ENCODE results near the gene SLC7A9.
"Not testable (repeated sequence)": the region's sequence is repeated elsewhere in the genome, so short reads cannot be mapped to it uniquely, and the experiment has no call there.

DNA sequence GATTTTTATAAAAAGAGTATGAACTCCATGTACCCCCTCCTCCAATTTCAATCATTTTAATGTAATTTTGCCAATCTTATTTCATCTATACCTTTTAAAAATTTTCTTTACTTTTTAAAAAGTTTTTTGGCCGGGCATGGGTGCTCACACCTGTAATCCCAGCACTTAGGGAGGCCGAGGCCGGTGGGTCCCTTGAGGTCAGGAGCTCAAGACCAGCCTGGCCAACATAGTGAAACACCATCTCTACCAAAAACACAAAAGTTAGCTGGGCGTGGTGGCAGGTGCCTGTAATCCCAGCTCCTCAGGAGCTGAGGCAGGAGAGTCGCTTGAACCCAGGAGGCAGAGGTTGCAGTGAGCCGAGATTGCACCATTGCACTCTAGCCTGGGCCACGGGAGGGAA is 36.2 kb downstream of the SLC7A9 start:
- TF ChIP-seq, protein P1, sequence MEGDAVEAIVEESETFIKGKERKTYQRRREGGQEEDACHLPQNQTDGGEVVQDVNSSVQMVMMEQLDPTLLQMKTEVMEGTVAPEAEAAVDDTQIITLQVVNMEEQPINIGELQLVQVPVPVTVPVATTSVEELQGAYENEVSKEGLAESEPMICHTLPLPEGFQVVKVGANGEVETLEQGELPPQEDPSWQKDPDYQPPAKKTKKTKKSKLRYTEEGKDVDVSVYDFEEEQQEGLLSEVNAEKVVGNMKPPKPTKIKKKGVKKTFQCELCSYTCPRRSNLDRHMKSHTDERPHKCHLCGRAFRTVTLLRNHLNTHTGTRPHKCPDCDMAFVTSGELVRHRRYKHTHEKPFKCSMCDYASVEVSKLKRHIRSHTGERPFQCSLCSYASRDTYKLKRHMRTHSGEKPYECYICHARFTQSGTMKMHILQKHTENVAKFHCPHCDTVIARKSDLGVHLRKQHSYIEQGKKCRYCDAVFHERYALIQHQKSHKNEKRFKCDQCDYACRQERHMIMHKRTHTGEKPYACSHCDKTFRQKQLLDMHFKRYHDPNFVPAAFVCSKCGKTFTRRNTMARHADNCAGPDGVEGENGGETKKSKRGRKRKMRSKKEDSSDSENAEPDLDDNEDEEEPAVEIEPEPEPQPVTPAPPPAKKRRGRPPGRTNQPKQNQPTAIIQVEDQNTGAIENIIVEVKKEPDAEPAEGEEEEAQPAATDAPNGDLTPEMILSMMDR (optimal IDR thresholded peaks at IDR 0.05 in 1 of 3, IDR thresholded peaks at IDR 0.05 in 1 of 3, conservative IDR thresholded peaks at IDR 0.05 in 1 of 3; ENCODE audit: extremely low read depth in 1 of 3, insufficient read depth in 2 of 3, low read length in 3 of 3) = not testable (repeated sequence)
- not testable (repeated sequence) for TF ChIP-seq EZH2 (IDR thresholded peaks at IDR 0.05; ENCODE audit: low read length)

Data from keratinocyte (primary cell).